Testis (tissue), 3 donors: ENCODE measurements around the gene TPM4. TPM values are rescaled to one million over a fixed set of nuclear protein-coding genes. Genes with fewer than 3 reads are reported as not detected.

Source experiments
- DNase-seq: peaks from one replicate; pipeline ENCODE4 v3.0.0-alpha.2; 2019
- H3K27ac ChIP-seq, 2 donors: fragments of 200-600 bp; sonication (generic); one replicate each; pipeline ENCODE4 v1.5.1; 2019
- H3K27me3 ChIP-seq: fragments of 200-600 bp; sonication (generic); one replicate; pipeline ENCODE4 v1.5.1; 2019
- H3K36me3 ChIP-seq: fragments of 200-600 bp; sonication (generic); one replicate; pipeline ENCODE4 v1.5.1; 2017; ENCODE audit warnings: low read depth; ENCODE audit errors: missing control alignments
- H3K4me1 ChIP-seq: fragments of 200-600 bp; sonication (generic); one replicate; pipeline ENCODE4 v1.5.1; 2019
- H3K4me3 ChIP-seq, 2 donors: fragments of 200-600 bp; sonication (generic); one replicate each; pipeline ENCODE4 v1.5.1; 2017 to 2019
- H3K9me3 ChIP-seq: fragments of 200-600 bp; sonication (generic); one replicate; pipeline ENCODE4 v1.5.1; 2017
- CTCF ChIP-seq, 3 experiments: fragments of 450-650 bp in 2 of 3; fragments of 200-600 bp in 1 of 3; sonication (generic) in 1 of 3; IDR thresholded peaks; one replicate each; pipeline ENCODE4 v1.5.1; 2016 to 2019; ENCODE audit warnings: antibody characterized with exemption in 3 of 3, mild to moderate bottlenecking in 2 of 3, moderate library complexity in 1 of 3
- POLR2A ChIP-seq: fragments of 450-650 bp; IDR thresholded peaks from one replicate; pipeline ENCODE4 v1.6.1; 2017; ENCODE audit warnings: antibody characterized with exemption, mild to moderate bottlenecking, moderate library complexity
- WGBS, 2 donors: methylation state at CpG; one replicate each; pipeline ENCODE4 v1.1.5; 2018; 5-methylcytosine and 5-hydroxymethylcytosine counted together
- intact Hi-C: fragments of 100-400 bp; cut with DNase I; formaldehyde crosslinking; loops from one replicate; pipeline ENCODE4 v1.15.1; 2023; ENCODE audit warnings: low total_unique reads
- polyA plus RNA-seq: library from polyadenylated mRNA; stranded (reverse); fragments of 350-450 nt; fragmentation: Illumina TruSeq; extraction: RNeasy Lipid Tissue Mini Kit (QIAGEN cat#74804); gene quantifications from one replicate; pipeline ENCODE4 v1.2.3, GENCODE V29; 2014; ENCODE audit warnings: low read depth, low replicate concordance; ENCODE audit not compliant: insufficient read depth
- total RNA-seq, 2 donors: library from RNA; depleted of rRNA; stranded (reverse); fragments of >200 nt; gene quantifications; one replicate each; pipeline ENCODE4 v1.2.3, GENCODE V29; 2016

The TPM4 gene
- total and polyA plus RNA-seq, 3 donors from 2014 or later, result 212 to 271 (median 227) TPM

GRCh38 chr19:16048583-16048982 lies 27.7 kb upstream of the TPM4 start:
- Histone ChIP-seq H3K27me3 (no peaks in the 10 kb centered on the region), H3K4me1 (no peaks in the 10 kb centered on the region), H3K9me3 (no peaks in the 10 kb centered on the region), H3K36me3 (no peaks in the 10 kb centered on the region), H3K27ac (no peak overlapping the region), H3K4me3 (no peak overlapping the region)
- no peak for TF ChIP-seq POLR2A
- intact Hi-C loops, result no loop called here
- no peak for DNase-seq
- 90 to 92% methylated on average over 3 of the region's 3 CpGs for WGBS, 2 donors

GRCh38 chr19:16051254-16052025 lies 24.9 kb upstream of the TPM4 start:
- WGBS, 2 donors, result 25 to 32% methylated on average over 11 of the region's 11 CpGs

GRCh38 chr19:16052353-16052752 lies 23.9 kb upstream of the TPM4 start:
- Histone ChIP-seq H3K4me3 (no peak overlapping the region), H3K36me3 (no peaks in the 10 kb centered on the region), H3K9me3 (no peaks in the 10 kb centered on the region), H3K27me3 (no peaks in the 10 kb centered on the region), H3K27ac (no peak overlapping the region), H3K4me1 (no peaks in the 10 kb centered on the region)
- 87 to 94% methylated on average over 5 to 7 of the region's 7 CpGs for WGBS, 2 donors
- intact Hi-C loops, result no loop called here
- no peak for TF ChIP-seq CTCF (IDR thresholded peaks at IDR 0.05)
- no peak for TF ChIP-seq POLR2A
- no peak for DNase-seq

More at GRCh38 chr19:16051254-16052025, 24.9 kb upstream of the TPM4 start:
- no peaks in the 10 kb centered on the region for H3K27me3 ChIP-seq
- TF ChIP-seq CTCF (IDR thresholded peaks at IDR 0.05) (no peak), POLR2A (no peak)
- no peak overlapping the region for H3K4me3 ChIP-seq
- H3K9me3 ChIP-seq, result no peaks in the 10 kb centered on the region
- peak; percentile 57 for DNase-seq
- no peaks in the 10 kb centered on the region for H3K36me3 ChIP-seq
- H3K4me1 ChIP-seq, result no peaks in the 10 kb centered on the region
- intact Hi-C loops, result no loop called here
- H3K27ac ChIP-seq, result no peak overlapping the region

DNA sequence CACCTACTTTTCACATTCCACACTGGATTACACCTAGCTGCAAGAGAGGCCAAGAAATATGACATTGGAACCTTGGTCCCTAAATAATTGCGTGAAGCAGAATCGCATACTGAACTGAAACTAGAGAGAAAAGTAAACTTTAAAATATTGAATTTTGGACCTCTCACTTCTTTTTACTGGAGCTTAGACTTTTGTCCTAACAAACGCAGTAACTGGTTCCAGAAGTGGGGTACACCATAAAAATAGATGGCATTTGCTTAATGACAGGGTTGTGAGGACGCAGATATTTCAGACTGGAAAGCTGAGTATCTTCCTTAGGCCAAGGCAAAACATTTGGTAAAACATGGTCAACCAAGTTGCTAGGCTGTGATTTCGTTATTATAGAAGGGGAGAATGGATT lies 19.2 kb upstream of the TPM4 start:
- Histone ChIP-seq H3K27ac (no peak overlapping the region), H3K9me3 (no peaks in the 10 kb centered on the region), H3K36me3 (no peaks in the 10 kb centered on the region), H3K4me3 (no peak overlapping the region), H3K27me3 (no peaks in the 10 kb centered on the region), H3K4me1 (no peaks in the 10 kb centered on the region)
- DNase-seq, result no peak
- TF ChIP-seq CTCF (IDR thresholded peaks at IDR 0.05) (no peak), POLR2A (no peak)
- intact Hi-C loops, result no loop called here
- WGBS, 2 donors, result 39 to 56% methylated on average over 5 of the region's 5 CpGs

DNA sequence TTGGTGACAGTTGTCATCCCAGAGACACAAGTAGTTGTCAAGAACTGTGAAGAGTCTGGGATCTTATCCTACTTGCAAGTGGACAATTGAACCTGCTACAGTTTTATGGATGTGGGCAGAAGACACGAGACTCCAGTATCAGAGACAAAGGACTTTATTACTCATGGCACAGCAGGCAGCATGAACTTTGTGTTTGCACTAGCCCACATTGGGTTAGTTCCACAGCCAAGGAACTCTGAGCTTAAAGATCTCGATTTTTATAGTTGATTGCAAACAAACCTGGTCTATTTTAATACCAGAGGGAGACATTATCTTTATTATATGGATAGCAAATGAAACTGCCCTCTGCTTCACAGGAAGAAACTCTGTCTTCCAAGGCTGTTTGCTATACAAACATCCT lies 16.0 kb upstream of the TPM4 start:
- intact Hi-C loops, result loop anchor here (10.0 kb wide), 1 partner anchor 55 kb away; the partner anchor contains the start of gene RAB8A
- 41 to 72% methylated on average over 2 of the region's 2 CpGs for WGBS, 2 donors

More for the DNA sequence above, 16.0 kb upstream of the TPM4 start:
- H3K4me1 ChIP-seq, result no peaks in the 10 kb centered on the region
- no peaks in the 10 kb centered on the region for H3K9me3 ChIP-seq
- no peaks in the 10 kb centered on the region for H3K36me3 ChIP-seq
- TF ChIP-seq POLR2A (no peak), CTCF (IDR thresholded peaks at IDR 0.05) (no peak)
- no peak overlapping the region for H3K27ac ChIP-seq
- no peak overlapping the region for H3K4me3 ChIP-seq
- no peaks in the 10 kb centered on the region for H3K27me3 ChIP-seq
- no peak for DNase-seq
